IgD-negative memory B cell (primary cell): ENCODE measurements around the gene ZCCHC14. TPM values are rescaled to one million over a fixed set of nuclear protein-coding genes. Genes with fewer than 3 reads are reported as not detected.

Source experiments
- H3K27ac Mint-ChIP-seq, 3 donors: one replicate each; pipeline ENCODE4 v1.8.0; 2020 to 2022; ENCODE audit warnings: mild to moderate bottlenecking in 3 of 3, mixed read lengths in 3 of 3, moderate library complexity in 1 of 3
- H3K27me3 Mint-ChIP-seq: one replicate; pipeline ENCODE4 v1.8.0; 2021; ENCODE audit warnings: mixed read lengths
- H3K36me3 Mint-ChIP-seq: one replicate; pipeline ENCODE4 v1.8.0; 2020; ENCODE audit warnings: mild to moderate bottlenecking, mixed read lengths
- H3K4me1 Mint-ChIP-seq, 3 donors: one replicate each; pipeline ENCODE4 v1.8.0; 2020 to 2022; ENCODE audit warnings: mixed read lengths in 3 of 3, mild to moderate bottlenecking in 1 of 3
- H3K4me3 Mint-ChIP-seq, 4 donors: one replicate each; pipeline ENCODE4 v1.8.0; 2020 to 2022; ENCODE audit warnings: mild to moderate bottlenecking in 4 of 4, mixed read lengths in 4 of 4, moderate library complexity in 3 of 4
- H3K9me3 Mint-ChIP-seq, 3 donors: one replicate each; pipeline ENCODE4 v1.8.0; 2020 to 2021; ENCODE audit warnings: mixed read lengths in 3 of 3, mild to moderate bottlenecking in 1 of 3
- polyA plus RNA-seq: library from polyadenylated mRNA; unstranded; fragments of 300-500 nt; fragmentation: Illumina TruSeq; gene quantifications from one replicate; pipeline ENCODE4 v1.2.3, GENCODE V29; 2021

ZCCHC14 gene
- polyA plus RNA-seq, 1 donor from 2014 or later, result 0.53 TPM

GRCh38 chr16:87451563-87452210, 41.1 kb downstream of the ZCCHC14 start:
- no peaks in the 10 kb centered on the region for H3K9me3 Mint-ChIP-seq
- no peak overlapping the region for H3K4me3 Mint-ChIP-seq
- H3K4me1 Mint-ChIP-seq, result peaks cover 0 to 2% (median 0%) of the 10 kb centered on the region in 3 donors
- H3K27ac Mint-ChIP-seq, result no peak overlapping the region
- peaks cover 3% of the 10 kb centered on the region for H3K36me3 Mint-ChIP-seq
- H3K27me3 Mint-ChIP-seq, result no peaks in the 10 kb centered on the region

DNA sequence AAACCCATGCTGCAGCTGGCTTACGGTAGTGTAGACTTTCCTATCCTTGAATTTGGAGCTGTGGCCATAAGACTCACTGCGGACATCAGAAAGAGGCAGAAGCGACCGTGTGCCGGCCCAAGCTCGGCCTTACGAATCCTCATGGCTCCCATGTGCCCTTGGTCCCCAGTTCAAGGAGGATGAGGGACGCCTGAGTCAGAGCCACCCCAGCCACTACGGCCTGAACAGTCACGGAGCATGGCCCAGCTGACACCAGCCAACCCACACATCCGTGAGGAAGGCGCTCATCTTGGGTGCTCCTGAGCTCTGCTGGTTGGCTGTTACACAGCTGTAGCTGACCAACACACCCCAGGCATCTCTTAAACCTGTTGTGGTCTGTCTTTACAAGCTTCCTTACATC, 44.0 kb downstream of the ZCCHC14 start:
- Mint-ChIP-seq H3K27me3 (peaks cover 4% of the 10 kb centered on the region), H3K27ac (no peak overlapping the region), H3K9me3 (peaks cover 0 to 2% (median 0%) of the 10 kb centered on the region in 3 donors), H3K4me1 (peaks cover 0 to 2% (median 0%) of the 10 kb centered on the region in 3 donors), H3K36me3 (peaks cover 3% of the 10 kb centered on the region), H3K4me3 (no peak overlapping the region)

DNA sequence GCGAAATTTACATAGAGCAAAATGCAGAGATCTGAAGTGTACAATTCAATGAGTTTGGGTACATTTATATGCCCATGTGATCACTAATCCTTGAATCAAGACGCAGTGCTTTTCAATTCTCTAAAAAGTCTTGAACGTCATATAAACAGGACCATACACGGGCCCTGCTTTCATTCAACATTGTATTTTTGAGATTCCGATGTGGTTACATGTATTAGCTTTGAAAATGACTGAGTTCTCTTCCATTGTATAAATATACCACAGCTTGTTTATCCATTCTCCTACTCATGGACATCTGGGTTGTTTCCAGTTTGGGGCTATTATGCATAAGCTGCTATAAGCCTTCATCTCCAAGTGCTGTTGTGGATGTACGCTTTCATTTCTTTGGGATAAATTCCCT, 45.5 kb downstream of the ZCCHC14 start:
- Mint-ChIP-seq H3K27ac (no peak overlapping the region), H3K27me3 (peaks cover 4% of the 10 kb centered on the region), H3K9me3 (peaks cover 0 to 2% (median 1%) of the 10 kb centered on the region in 3 donors), H3K36me3 (peaks cover 7% of the 10 kb centered on the region), H3K4me1 (peaks cover 0 to 2% (median 0%) of the 10 kb centered on the region in 3 donors), H3K4me3 (no peak overlapping the region)

- Mint-ChIP-seq H3K9me3 (peaks cover 0 to 2% (median 1%) of the 10 kb centered on the region in 3 donors), H3K36me3 (peaks cover 6% of the 10 kb centered on the region), H3K27me3 (peaks cover 4% of the 10 kb centered on the region), H3K4me3 (no peak overlapping the region), H3K27ac (no peak overlapping the region), H3K4me1 (peaks cover 0 to 1% (median 0%) of the 10 kb centered on the region in 3 donors)
Measured at GRCh38 chr16:87446479-87446878, 46.3 kb downstream of the ZCCHC14 start.

- H3K4me3 Mint-ChIP-seq, result no peak overlapping the region
- peaks cover 4% of the 10 kb centered on the region for H3K27me3 Mint-ChIP-seq
- H3K9me3 Mint-ChIP-seq, result peaks cover 0 to 2% (median 1%) of the 10 kb centered on the region in 3 donors
- peaks cover 0 to 1% (median 0%) of the 10 kb centered on the region in 3 donors for H3K4me1 Mint-ChIP-seq
- peaks cover 4% of the 10 kb centered on the region for H3K36me3 Mint-ChIP-seq
- no peak overlapping the region for H3K27ac Mint-ChIP-seq
Measured at GRCh38 chr16:87445486-87445885, 47.3 kb downstream of the ZCCHC14 start.

DNA sequence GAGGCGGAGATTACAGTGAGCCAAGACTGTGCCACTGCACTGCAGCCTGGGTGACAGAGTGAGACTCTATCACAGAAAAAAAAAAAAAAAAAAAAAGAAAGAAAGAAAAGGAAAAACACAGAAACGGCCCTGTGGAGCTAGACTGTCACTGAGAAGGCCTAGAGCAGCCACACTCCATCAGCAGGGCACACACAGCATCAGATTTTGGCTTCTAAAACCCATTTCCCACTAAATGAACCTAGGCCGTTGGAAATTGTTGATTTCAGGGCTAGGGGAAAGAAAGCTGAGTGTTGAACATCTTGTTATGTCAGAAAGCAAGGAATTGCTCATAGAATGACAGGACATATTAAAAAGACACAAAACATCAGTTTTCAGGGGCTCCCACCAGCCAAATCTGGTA, 48.9 kb downstream of the ZCCHC14 start:
- H3K27me3 Mint-ChIP-seq, result peaks cover 4% of the 10 kb centered on the region
- H3K4me3 Mint-ChIP-seq, result no peak overlapping the region
- peaks cover 0 to 1% (median 0%) of the 10 kb centered on the region in 3 donors for H3K4me1 Mint-ChIP-seq
- peaks cover 0 to 2% (median 1%) of the 10 kb centered on the region in 3 donors for H3K9me3 Mint-ChIP-seq
- H3K36me3 Mint-ChIP-seq, result peaks cover 4% of the 10 kb centered on the region
- no peak overlapping the region for H3K27ac Mint-ChIP-seq

- Mint-ChIP-seq H3K9me3 (peaks cover 0 to 2% (median 1%) of the 10 kb centered on the region in 3 donors), H3K27ac (peak overlapping the region in 1 of 3 donors; percentile 54), H3K4me3 (no peak overlapping the region), H3K4me1 (peaks cover 0 to 1% (median 0%) of the 10 kb centered on the region in 3 donors), H3K27me3 (peaks cover 4% of the 10 kb centered on the region), H3K36me3 (peaks cover 4% of the 10 kb centered on the region)
Measured at GRCh38 chr16:87443016-87443415, 49.8 kb downstream of the ZCCHC14 start.

- peaks cover 4% of the 10 kb centered on the region for H3K36me3 Mint-ChIP-seq
- H3K27ac Mint-ChIP-seq, result peak overlapping the region in 1 of 3 donors; percentile 54
- no peak overlapping the region for H3K4me3 Mint-ChIP-seq
- H3K4me1 Mint-ChIP-seq, result peaks cover 0 to 1% (median 0%) of the 10 kb centered on the region in 3 donors
- H3K9me3 Mint-ChIP-seq, result peaks cover 0 to 2% (median 1%) of the 10 kb centered on the region in 3 donors
- H3K27me3 Mint-ChIP-seq, result peaks cover 4% of the 10 kb centered on the region
Measured at GRCh38 chr16:87442581-87442966, 50.2 kb downstream of the ZCCHC14 start.

- H3K27ac Mint-ChIP-seq, result no peak overlapping the region
Measured at GRCh38 chr16:87441886-87442580, 50.8 kb downstream of the ZCCHC14 start.

DNA sequence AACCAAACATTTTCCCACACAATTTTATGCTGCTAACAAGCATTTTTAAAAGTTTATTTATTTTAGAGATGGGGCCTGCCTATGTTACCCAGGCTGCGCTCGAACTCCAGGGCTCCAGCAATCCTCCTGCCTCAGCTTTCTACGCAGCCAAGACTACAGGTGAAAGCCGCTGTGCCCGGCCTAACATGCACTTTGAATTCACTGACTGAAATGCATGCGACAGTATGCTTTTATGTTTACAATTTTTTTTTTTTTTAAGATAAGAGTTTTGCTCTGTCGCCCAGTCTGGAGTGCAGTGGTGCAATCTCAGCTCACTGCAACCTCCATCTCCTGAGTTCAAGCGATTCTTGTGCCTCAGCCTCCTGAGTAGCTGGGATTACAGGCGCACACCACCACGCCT, 52.9 kb downstream of the ZCCHC14 start:
- Mint-ChIP-seq H3K9me3 (peaks cover 0 to 1% (median 0%) of the 10 kb centered on the region in 3 donors), H3K27ac (no peak overlapping the region), H3K4me3 (no peak overlapping the region), H3K36me3 (peaks cover 4% of the 10 kb centered on the region), H3K27me3 (peaks cover 12% of the 10 kb centered on the region), H3K4me1 (peaks cover 0 to 4% (median 1%) of the 10 kb centered on the region in 3 donors)

More at GRCh38 chr16:87441886-87442580, 50.8 kb downstream of the ZCCHC14 start:
- H3K4me1 Mint-ChIP-seq, result peaks cover 0 to 1% (median 0%) of the 10 kb centered on the region in 3 donors
- H3K36me3 Mint-ChIP-seq, result peaks cover 4% of the 10 kb centered on the region
- H3K27me3 Mint-ChIP-seq, result peaks cover 4% of the 10 kb centered on the region
- H3K4me3 Mint-ChIP-seq, result no peak overlapping the region
- H3K9me3 Mint-ChIP-seq, result peaks cover 0 to 2% (median 1%) of the 10 kb centered on the region in 3 donors

GRCh38 chr16:87438611-87438985, 54.2 kb downstream of the ZCCHC14 start:
- H3K9me3 Mint-ChIP-seq, result peaks cover 0 to 1% (median 0%) of the 10 kb centered on the region in 3 donors
- H3K27me3 Mint-ChIP-seq, result peaks cover 8% of the 10 kb centered on the region
- no peak overlapping the region for H3K27ac Mint-ChIP-seq
- H3K36me3 Mint-ChIP-seq, result peaks cover 3% of the 10 kb centered on the region
- H3K4me1 Mint-ChIP-seq, result peaks cover 0 to 4% (median 1%) of the 10 kb centered on the region in 3 donors
- no peak overlapping the region for H3K4me3 Mint-ChIP-seq

DNA sequence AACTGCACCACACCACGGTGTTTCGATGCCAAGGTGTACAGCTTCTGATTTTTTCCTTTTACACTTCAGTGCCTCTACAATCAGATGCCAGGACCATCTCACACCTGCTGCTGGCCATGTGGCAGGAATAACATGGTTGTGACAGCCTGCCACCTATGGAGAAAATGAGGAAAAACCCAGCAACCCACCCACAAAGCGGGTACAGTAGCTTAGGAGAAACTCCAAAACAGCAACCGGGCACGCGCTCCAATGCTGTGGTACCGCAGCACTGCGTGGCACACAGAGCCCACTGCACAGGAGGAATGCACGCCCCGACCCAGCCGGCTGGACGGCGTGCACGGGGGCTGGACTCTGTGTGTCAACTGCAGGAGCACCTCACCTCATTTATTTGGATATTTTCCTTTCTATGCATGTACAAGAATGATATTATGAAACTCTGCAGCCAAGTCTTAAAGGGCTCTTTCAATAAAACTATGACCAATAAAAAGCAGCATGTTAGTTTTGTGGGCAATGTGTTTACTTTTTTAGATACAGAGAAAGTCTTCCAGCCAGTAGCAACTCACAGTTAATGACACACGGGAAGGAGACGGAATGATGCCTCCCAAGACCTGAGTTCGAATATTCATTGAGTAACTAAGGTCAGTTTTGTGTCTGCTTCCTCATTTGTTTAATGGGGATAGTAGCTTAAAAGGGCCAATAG, 54.8 kb downstream of the ZCCHC14 start:
- peaks cover 0 to 1% (median 0%) of the 10 kb centered on the region in 3 donors for H3K9me3 Mint-ChIP-seq
- peaks cover 0 to 4% (median 1%) of the 10 kb centered on the region in 3 donors for H3K4me1 Mint-ChIP-seq
- H3K27ac Mint-ChIP-seq, result no peak overlapping the region
- H3K27me3 Mint-ChIP-seq, result peaks cover 8% of the 10 kb centered on the region
- H3K36me3 Mint-ChIP-seq, result peaks cover 4% of the 10 kb centered on the region
- H3K4me3 Mint-ChIP-seq, result no peak overlapping the region

DNA sequence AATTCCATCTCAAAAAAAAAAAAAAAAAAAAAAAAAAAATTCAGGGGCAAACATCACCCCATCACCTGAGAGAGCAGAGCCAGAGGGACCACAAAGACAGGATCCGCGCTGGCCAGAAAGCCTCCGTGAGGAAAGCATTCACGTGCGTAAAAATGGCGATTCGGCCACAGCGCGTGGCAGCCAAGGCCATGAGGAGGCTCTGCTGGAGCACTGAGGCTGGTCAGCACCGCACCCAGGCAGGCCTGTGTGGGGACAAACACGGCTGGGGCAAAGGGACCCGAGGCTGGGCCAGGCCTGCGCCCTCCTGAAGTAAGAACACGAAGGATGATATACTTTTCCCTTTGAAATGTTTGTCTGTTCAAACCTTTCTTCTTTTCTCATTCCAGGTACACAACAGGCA, 55.5 kb downstream of the ZCCHC14 start:
- peaks cover 3% of the 10 kb centered on the region for H3K36me3 Mint-ChIP-seq
- H3K27me3 Mint-ChIP-seq, result peaks cover 8% of the 10 kb centered on the region
- H3K4me1 Mint-ChIP-seq, result peaks cover 0 to 4% (median 1%) of the 10 kb centered on the region in 3 donors
- H3K4me3 Mint-ChIP-seq, result no peak overlapping the region
- H3K27ac Mint-ChIP-seq, result no peak overlapping the region
- no peaks in the 10 kb centered on the region for H3K9me3 Mint-ChIP-seq

DNA sequence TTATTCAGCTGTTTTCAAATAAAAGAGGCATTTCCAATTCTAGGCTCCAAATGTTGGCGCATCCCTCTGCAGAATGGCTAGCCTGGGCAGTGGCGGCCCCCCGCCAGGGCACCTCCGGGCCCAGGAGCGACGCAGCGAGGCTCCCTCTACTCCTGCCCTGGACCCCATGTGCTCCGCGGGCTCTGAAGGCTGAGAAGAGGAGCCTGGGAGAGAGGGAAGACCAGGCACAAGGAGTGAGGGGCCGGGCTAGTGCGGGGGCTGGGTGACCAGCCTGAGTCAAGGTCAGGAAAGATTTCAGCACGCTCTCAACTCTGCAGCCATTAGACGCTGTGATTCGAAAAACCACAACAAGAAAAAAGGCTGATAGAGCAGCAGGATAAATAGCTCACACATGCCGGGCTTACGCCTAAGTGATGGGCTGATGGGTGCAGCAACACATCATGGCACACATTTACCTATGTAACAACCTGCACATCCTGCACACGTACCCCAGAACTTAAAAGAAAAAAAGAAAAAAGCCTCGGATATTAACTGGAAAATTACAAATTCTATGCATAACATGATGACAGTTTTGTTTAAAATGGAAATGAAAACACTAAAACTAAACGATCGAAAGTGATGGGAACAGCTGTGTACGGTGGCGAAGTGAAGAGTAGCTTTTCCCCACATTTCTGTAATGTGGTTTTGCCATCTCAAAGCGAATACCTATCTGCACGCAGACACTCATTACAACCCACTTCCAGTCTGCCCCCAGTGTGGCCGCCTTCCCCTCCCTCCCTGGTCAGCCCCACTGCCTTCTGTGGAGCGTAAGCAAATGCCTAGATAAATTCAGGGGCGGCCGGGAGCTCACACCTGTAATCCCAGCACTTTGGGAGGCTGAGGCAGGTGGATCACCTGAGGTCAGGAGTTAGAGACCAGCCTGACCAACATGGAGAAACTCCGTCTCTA, 56.3 kb downstream of the ZCCHC14 start:
- Mint-ChIP-seq H3K36me3 (peaks cover 5% of the 10 kb centered on the region), H3K27ac (no peak overlapping the region), H3K9me3 (no peaks in the 10 kb centered on the region), H3K4me3 (no peak overlapping the region), H3K4me1 (peaks cover 0 to 4% (median 1%) of the 10 kb centered on the region in 3 donors), H3K27me3 (peaks cover 8% of the 10 kb centered on the region)
